ENCODE data around the gene UBE2O.

UBE2O gene

DNA sequence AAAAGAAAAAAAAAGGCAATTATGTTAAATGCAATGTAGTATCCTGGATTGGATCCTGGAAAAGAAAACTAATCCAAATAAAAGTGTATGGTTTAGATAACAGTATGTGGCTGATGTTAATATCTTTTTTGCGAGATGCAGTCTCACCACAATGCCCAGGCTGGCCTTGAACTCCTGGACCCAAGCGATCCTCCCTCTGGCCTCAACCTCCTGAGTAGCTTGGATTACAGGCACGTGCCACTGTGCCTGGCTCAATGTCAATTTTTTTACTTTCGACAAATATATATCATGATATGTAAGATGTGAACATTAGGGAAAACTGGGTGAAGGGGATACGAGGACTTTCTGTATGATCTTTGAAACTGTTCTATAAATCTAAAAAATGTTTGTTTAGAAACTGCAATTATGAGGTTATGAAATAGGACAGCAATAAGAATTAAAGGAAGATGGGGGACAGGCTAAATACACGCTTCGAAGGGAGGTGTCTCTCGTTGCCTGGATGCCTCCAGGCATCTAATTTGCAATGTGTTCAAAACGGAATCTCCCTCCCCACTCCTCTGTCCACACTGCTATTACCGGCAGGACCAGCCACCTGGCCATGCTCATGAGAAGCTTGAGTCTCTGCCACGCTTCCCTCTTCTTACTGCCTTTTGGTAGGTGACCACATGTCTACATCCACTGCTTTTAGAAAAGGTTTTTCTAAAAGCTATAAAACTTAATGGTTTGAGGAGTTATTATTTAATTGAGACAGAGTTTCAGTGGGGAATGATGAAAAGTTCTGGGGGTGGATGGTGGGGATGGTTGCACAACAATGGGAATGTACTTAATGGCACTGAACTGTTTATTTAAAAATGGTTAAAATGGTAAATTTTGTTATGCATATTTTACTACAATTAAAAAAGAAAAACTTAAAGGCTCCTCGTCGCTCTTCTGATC lies 15.2 kb downstream of the UBE2O start:
- no peak for DNase-seq

DNA sequence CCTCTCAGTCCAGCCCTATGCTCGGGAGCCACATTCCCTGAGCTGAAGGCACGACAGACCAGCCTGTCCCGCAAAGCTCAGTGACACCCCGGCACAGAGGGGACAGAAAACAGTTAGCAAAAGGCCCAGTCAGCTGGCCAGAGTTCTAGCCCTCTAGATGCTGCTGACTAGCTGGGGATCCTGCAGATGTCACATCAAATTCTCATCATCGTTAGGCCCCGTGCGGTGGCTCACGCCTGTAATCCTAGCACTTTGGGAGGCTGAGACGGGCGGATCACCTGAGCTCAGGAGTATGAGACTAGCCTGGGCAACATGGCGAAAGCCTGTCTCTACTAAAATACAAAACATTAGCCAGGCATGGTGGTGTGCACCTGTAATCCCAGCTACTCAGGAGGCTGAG lies 17.2 kb downstream of the UBE2O start:
- DNase-seq = no peak

DNA sequence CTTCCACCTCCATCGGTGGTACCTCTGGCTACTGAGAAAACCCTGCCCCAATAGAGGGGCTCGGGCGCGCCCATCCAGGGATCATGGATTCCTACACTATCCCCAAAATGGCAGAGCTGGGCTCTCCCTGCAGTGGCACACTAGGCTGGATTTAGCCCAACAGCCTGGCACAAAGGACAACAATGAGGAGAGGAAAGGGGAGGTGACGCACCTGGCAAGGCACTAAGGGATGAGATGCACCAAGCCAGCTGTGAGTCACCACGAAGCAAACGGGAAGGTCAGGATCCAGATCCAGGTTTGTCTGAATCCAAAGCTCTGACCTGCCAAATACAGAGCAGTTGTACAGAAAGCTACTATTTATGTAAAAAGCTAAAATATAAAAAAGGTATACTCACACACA lies 18.1 kb downstream of the UBE2O start:
- DNase-seq = no peak

DNA sequence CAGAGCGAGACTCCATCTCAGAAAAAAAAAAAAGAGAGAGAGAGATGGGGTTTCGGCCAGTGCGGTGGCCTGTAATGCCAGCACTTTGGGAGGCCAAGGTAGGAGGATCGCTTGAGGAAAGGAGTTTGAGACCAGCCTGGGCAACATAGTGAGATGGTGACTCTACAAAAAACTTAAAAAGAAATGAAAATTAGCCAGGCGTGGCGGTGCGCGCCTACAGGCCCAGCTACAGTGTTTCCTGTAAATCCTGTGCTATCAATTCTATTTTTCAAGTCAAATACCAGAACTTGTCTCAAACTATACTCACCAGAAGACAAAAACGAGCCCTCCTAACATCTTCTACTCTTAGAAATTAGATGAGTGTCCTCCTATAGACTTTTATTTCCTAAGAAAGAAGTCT lies 19.3 kb downstream of the UBE2O start:
- DNase-seq = no peak

DNA sequence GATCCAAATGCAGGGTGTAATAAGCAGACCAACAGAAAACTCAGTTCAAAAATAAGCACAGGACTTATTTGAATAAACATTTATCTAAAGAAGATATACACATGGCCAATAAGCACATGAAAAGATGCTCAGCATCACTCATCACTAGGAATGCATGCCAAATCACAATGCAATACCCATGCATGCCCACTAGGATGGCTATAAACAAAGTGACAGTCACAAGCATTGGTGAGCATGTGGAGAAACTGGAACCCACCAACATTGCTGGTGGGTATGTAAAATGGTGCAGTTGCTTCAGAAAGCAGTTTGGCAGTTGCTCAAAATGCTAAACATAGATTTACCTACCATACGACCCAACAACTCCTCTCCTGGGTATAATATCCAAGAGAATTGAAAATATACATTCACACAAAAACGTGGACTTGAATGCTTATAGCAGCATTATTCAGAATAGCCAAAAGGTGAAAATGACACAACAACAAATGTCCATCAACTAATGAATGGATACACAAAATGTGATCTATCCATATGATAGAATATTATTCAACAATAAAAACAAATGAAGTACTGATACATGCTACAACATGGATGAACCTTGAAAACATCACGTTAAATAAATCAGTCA lies 20.1 kb downstream of the UBE2O start:
- peak in 1 of 2 experiments; percentile 18 for DNase-seq

DNA sequence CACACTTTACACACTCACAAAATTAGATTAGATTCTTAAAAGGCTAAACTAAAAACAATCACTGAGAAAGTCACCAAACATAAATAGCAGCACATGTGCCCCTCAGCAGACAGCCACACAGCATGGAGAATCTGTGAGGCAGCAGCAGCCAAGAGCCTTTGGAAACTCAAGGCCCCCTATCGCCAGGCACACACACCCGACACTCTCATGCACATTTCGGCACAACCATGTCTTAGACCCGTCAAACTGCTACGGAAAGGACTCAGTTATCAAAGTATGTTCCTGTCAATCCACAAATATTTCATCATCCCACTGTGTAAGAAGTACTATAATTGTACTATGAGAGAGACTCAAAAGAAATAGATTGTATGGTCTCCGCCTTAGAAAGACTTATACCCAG lies 20.9 kb downstream of the UBE2O start:
- DNase-seq = no peak

DNA sequence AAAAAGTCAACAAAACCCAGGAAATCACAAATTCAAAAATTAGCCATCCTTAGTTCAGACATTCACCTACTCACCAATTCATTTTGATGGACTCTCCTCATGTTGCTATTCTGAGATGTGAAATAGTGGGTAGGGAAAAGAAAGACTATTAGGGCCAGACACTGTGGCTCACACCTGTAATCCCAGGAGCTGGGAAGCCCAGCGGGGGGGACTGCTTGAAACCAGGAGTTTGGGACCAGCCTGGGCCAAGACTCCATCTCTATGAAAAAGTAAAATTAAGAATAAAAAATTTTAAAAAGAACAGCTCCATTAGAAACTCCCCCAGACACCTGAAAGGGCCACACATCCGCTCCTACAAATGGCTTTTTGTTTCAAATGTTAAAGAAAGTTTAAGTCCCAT lies 21.4 kb downstream of the UBE2O start:
- DNase-seq = no peak

DNA sequence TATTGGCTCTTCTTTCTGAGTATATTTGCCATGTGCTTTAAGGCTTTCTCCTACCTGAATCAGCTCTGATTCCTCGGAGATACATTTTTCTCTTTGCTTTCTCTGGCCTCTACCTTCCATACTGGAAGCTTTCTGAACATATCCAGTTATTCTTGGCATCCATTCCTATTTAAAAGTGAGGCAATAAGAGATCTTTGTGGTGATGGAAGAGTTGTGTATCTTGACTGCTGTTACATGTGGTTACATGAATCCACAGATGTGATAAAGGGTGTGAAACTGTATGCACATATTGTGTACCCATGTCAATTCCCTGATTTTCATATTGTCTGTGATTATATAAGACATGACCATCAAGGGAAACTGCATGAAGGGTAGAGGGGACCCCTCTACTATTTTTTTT lies 24.4 kb downstream of the UBE2O start:
- no peak for DNase-seq

DNA sequence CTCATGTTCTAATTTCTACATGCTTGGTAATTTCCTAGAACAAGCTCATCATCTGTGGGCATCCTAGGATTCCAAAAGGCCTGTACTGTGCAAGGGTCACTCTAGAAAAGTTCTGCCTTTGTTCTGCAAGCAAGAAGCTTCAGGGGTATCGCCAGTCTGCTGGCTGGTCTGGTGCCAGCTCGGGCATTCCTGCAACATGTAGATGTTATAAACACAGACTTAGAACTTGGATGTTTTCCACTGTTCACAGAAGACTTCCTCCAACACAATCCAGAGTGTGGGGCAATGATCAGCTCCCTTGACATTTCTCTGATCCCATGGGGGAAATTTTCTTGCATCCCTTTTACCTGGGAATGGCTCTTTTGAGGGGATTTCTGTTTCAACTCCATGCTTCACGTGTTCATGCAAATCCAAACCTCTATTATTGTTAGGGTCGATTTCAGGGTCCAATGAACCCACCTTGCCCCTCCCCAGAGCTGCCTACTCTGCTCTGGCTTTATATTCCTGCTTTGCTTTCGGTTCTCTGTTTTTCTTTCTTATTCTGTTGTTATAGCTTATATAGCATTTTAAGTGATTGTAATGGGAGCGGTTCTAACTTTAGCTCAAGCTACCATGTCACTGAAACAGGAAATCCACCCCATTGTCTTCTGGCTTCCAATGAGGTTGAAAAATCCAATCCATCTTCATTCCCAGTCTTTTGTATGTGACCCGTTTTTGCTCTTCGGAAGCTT lies 25.3 kb downstream of the UBE2O start:
- DNase-seq = no peak

DNA sequence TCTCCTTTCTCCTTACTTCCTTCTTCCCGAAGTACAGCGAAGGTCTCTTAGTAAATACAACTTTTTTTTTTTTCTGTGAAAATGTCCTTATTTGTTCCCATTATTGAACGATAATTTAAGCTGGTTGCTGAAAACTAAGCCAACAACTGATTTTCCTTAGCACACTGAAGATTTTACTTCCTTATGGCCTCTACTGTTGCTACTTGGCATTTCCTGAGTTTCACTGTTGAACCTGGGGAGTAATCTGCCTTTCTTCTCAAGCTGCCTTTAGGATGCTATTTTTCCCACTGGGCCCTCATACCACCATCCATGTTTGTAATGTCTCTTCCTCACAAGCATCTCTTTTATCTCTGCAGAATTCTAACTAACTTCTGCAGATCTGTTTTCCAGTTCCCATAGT lies 26.1 kb downstream of the UBE2O start:
- no peak for DNase-seq

DNA sequence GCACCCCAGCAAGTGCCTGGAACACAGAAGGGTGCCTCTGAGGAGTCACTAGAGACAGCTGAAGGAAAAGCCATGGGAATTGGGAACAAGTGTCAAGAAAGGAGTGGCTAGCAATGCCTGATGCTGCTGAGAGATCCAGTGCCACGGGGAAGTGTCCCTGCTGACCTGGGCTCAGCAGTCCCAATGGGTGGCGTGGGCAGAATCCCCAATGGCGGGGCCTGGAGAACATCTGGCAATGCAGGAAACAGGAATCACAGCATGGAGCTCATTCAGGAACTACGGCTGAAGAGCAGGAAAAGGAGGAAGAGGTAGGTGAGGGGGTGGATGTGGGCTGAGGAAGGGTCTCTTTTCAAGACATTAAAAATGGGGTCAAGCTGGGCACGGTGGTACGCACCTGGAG lies 30.1 kb downstream of the UBE2O start:
- no peak for DNase-seq

DNA sequence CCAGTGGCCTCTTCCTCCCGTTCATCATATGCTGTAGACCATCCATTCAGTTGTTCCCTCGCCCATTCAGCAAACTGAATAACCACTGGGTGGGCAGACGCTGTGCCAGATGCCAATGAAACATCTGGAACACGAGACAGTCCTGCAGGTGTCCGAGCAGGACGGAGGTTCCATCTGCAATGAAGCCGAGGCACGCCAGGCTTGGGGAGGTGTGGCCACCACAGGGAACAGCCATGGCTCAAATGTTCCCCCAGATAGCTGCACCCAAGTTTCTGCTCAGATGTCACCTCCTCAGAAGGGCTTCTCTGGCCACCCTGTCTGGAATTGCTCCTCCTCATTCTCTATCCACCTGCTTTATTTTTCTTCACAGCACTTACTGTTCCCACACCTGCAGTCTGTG lies 30.5 kb downstream of the UBE2O start:
- no peak for DNase-seq

DNA sequence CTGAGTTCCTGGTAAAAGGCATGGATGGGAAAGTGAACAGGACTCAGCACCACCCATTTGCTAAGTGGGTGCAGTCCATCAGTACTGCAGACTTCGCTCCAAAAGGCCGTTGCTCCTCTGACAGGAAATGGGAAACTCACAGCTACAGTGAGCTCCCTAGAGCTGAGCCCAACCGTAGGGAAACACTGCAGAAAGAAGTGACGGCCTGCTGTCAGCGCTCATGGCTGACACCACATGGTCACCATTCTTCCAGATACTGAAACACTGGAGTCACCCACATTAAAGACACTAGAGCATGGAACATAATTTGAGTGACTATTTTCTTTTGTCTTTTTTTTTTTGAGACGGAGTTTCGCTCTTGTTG lies 31.9 kb downstream of the UBE2O start:
- DNase-seq = no peak

DNA sequence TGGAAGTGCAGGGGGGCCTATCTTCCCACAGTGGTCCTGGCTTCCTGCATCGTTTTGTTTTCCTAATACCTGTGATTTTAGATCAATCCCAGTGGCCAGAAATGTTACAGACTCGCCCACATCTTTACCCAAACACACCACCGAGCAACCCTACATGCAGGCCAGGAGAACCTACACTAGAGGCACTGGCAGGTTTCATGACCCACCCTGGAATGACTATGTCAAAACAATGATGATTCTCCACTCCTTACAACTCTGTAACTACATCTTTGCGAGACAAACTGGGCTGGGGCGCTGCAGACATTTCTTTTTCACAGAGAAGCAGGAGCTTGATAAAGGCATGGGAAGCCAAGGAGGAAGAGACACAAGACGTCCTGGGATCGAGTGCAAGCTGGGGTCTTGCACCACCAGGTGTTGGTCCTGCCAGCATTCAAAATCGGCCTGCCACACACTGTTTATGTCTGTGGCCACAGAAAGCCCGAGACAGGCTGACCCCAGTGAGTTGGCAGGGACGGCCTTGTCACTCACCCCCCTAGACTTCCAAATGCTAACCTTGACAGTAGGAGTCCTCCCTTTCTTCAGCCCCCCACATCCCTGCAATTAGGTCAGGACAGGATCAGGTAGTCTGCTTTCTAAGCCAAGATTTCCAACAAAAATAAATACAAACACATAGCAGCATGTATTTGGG lies 32.5 kb downstream of the UBE2O start:
- DNase-seq = no peak

DNA sequence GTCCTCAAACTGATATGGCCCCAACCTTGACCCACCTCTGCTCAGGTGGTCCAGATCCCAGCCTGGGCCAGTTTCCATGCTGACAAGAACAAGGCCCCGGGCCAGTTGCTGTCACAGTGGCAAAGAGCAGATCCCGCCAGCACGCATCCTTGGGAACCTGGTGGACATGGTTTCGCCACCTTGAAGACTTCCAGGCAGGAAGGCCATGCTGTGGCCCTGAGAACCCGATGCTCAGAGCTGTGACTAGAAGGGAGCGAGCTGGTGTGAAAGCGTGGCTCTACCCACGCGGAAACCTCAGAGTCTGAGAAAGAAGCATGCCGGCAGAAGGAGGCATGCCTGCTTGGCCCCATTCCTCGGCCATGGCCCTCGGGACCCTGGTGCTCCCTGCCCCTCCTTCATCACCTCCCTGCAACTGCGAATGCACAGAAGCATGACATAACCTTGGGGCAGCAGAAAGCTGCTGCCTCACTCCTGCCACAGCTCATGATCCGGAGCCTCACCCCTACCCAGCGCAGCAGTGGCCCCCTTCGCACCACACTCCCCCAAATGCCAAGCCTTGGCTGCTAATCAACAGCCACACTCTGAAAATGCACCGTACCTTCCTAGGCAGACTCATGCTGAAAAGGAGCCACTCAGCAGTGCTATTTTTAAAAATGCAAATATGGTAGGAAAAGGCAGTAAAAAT lies 33.2 kb downstream of the UBE2O start:
- DNase-seq = peak in 1 of 2 experiments; percentile 19

DNA sequence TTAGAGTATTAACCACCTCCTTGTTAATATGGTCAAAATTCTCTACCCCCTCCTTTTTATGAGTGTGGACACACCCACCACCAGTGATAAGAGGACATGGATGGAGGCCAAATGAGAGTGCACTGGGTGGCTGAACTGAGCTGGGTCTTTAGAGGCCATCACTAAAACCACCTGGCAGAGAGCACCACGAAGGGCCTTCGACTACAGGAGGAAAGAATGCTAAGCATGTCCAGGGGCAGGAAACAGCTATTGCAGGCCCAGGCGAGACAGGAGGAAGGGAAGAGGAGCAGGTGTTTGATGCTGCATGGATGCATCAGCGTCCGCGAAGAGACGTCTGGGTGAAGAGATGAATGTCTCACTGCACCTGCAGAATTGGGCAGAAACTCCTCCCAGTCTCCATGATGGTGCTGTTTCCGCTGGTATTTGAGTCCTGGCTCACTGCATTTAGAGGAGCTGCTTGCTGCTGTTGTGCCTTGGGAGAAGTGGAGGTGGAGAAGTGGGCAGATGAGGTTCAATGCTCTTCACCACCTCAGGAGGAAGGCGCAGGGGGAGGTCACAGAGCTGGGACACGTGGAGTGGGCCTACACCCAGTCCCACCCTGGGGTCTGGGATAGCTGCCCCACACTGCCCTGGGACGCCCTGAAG lies 35.3 kb downstream of the UBE2O start:
- no peak for DNase-seq

DNA sequence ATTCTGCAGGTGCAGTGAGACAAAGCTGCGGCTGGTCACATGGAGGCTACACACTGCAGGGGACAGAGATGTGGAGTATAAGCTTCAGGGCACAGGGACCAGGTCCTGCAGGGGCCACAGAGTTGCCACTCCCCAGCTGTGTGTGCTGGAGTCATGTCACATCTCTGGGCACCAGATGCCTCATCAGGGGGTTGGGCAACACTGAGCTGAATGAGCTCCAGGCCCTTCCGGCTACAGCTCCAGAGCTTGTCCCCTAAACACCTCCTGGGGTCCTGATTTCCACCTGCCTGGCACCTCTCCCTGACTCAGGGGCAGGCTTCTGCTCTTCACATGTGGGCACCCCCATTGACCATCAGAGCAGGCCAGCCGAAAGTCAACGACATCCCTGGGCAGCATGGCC lies 36.1 kb downstream of the UBE2O start:
- DNase-seq = no peak

DNA sequence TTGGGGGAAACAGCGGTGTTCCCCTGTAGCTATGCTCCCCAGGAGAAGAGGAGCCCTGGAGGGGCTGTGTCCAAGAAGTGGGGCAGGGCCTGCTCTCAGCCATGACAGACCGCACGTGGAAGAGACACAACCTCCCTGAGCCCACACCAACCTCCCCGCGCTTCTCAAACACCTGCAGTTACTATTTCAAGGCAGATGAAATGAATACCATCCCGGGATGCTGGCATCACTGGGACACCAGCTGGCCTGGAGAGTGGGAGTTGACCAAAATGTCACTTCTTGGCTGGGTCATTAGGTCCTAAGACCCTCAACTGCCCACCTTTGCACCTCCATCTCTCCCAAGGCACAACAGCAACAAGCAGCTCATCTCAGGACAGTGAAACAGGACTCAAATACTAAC lies 36.5 kb downstream of the UBE2O start:
- DNase-seq = no peak

DNA sequence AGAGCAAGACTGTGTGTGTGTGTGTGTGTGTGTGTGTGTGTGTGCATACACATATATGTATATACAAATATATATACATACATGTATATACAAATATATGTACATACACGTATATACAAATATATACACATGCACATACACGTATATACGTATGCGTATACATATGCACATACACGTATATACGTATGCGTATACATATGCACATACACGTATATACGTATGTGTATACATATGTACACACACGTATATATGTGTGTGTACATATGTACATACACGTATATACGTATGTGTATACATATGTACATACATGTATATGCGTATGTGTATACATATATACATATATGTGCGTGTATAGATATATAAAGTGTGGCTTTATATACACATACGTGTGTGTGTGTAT lies 37.2 kb downstream of the UBE2O start:
- no peak for DNase-seq

DNA sequence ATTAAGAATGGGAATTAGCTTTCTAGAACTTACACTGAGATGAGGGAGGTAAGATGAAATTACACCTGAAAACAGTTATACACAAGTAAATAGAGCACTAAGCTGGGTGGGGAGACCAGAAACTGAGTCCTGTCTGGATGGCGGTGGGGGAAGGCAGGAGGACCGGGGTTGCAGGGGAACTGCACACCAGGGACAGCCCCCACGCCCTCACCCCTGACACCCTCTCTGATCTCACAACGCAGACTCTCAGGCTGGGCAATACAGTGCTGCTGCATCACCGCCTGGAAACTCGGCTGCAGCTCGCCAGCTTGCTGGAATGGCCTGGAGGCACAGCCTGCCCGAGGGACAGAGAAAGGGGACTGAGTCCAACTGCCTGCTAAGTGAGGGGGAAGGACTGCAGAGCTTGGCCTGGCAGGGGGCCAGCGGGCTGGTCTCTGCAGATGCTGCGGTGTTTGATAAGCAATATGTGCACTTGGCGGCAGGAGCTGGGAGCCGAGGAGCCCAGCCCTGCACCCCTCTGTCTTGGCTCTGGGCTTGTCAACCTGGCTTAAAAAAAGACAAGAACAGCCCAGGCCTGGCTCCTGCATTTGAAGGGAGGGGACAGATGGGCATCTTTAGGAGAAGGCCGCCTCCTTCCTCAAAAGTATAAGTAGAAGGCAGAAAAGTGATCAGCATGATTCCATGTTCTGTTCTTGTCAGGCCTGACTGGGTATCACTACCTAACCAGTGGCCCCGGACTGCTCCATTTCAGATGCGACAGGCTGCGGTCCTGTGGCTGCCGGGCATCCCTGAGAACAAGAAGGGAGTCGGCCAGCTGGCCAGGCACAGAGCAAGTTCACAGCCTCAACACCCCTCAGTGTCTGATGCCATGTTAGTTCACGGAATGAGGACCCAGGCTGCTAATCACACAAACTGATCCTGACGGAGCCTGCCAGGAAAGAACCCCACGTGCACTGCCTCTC lies 38.3 kb downstream of the UBE2O start:
- no peak for DNase-seq

DNA sequence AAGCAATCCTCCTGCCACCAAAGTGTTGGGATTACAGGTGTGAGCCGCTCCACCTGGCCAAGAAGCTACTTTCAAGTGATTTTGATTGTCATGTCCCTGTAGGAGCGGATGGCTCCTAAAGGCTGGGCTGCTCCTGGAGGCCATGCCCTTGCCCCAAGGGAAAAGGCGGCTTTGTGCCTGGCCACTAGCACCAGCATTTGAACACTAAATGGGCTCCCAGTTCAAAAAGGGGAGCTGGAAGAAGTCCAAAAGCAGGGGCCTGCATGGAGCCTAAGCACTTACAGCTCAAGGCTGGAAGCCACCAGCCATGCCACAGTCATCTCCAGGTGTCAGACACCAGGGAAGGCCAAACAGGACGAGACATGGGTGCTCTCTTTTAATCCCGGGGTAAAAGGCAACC lies 41.7 kb downstream of the UBE2O start:
- no peak for DNase-seq
